CD4-positive, alpha-beta T cell treated with Interleukin-6 for 4 hours (primary cell): ENCODE data around the gene PTPRQ.
"Not testable (repeated sequence)": the region's sequence is repeated elsewhere in the genome, so short reads cannot be mapped to it uniquely, and the experiment has no call there.

ENCODE experiments used
- DNase-seq: peaks from one replicate; pipeline ENCODE4 v3.0.0-alpha.2; 2020; ENCODE audit warnings: mixed read lengths

The PTPRQ gene

GRCh38 chr12:80470403-80470802, 26.4 kb downstream of the PTPRQ start:
- no peak for DNase-seq

- no peak for DNase-seq
Measured at GRCh38 chr12:80472236-80472635, 28.2 kb downstream of the PTPRQ start.

- DNase-seq, result no peak
Measured at GRCh38 chr12:80472911-80473500, 29.0 kb downstream of the PTPRQ start.

GRCh38 chr12:80477521-80478145, 33.6 kb downstream of the PTPRQ start:
- not testable (repeated sequence) for DNase-seq

GRCh38 chr12:80484746-80485145, 40.7 kb downstream of the PTPRQ start:
- no peak for DNase-seq

- DNase-seq, result no peak
Measured at GRCh38 chr12:80485222-80485987, 41.4 kb downstream of the PTPRQ start.

- no peak for DNase-seq
Measured at GRCh38 chr12:80490329-80490728, 46.3 kb downstream of the PTPRQ start.

- DNase-seq, result no peak
Measured at GRCh38 chr12:80491166-80491565, 47.1 kb downstream of the PTPRQ start.

- no peak for DNase-seq
Measured at GRCh38 chr12:80493466-80493865, 49.4 kb downstream of the PTPRQ start.

- DNase-seq, result no peak
Measured at GRCh38 chr12:80494836-80495235, 50.8 kb downstream of the PTPRQ start.

- DNase-seq, result no peak
Measured at GRCh38 chr12:80498059-80498728, 54.2 kb downstream of the PTPRQ start.

- DNase-seq, result no peak
Measured at GRCh38 chr12:80504389-80505163, 60.5 kb downstream of the PTPRQ start.

- no peak for DNase-seq
Measured at GRCh38 chr12:80509781-80510556, 65.9 kb downstream of the PTPRQ start.

GRCh38 chr12:80512781-80513180, 68.7 kb downstream of the PTPRQ start:
- no peak for DNase-seq

GRCh38 chr12:80513211-80513610, 69.2 kb downstream of the PTPRQ start:
- no peak for DNase-seq

- no peak for DNase-seq
Measured at GRCh38 chr12:80517655-80518054, 73.6 kb downstream of the PTPRQ start.

- no peak for DNase-seq
Measured at GRCh38 chr12:80531646-80532045, 87.6 kb downstream of the PTPRQ start.

GRCh38 chr12:80539029-80539428, 95.0 kb downstream of the PTPRQ start:
- DNase-seq, result no peak

- DNase-seq, result no peak
Measured at GRCh38 chr12:80549298-80549697, 105.3 kb downstream of the PTPRQ start.

- DNase-seq, result no peak
Measured at GRCh38 chr12:80551897-80552296, 107.9 kb downstream of the PTPRQ start.

GRCh38 chr12:80553316-80553715, 109.3 kb downstream of the PTPRQ start:
- no peak for DNase-seq

- DNase-seq, result no peak
Measured at GRCh38 chr12:80556566-80556965, 112.5 kb downstream of the PTPRQ start.
